Loucy (cell line): ENCODE results near the gene NLRP8.

Source experiments
- H2AFZ ChIP-seq: fragments of 200-600 bp; sonication (generic); 2 replicates; pipeline ENCODE4 v1.6.0; 2016; ENCODE audit warnings: antibody characterized with exemption, mild to moderate bottlenecking, low read length, moderate library complexity
- H3F3A ChIP-seq: fragments of 200-600 bp; 2 replicates; pipeline ENCODE4 v1.6.0; 2016; ENCODE audit warnings: antibody characterized with exemption, low read depth, mild to moderate bottlenecking
- H3K27me3 ChIP-seq: fragments of 200-600 bp; sonication (generic); 2 replicates; pipeline ENCODE4 v1.6.1; 2014; ENCODE audit warnings: low read length, mild to moderate bottlenecking; ENCODE audit not compliant: insufficient read depth, poor library complexity, severe bottlenecking
- H3K36me3 ChIP-seq: fragments of 200-600 bp; sonication (generic); 2 replicates; pipeline ENCODE4 v1.6.1; 2016; ENCODE audit warnings: low read length; ENCODE audit not compliant: insufficient read depth
- H3K4me1 ChIP-seq: fragments of 200-600 bp; sonication (generic); 2 replicates; pipeline ENCODE4 v1.5.1; 2014; ENCODE audit warnings: low read length, mild to moderate bottlenecking; ENCODE audit not compliant: insufficient read depth, poor library complexity, severe bottlenecking
- H3K4me2 ChIP-seq: fragments of 200-600 bp; sonication (generic); 2 replicates; pipeline ENCODE4 v1.6.0; 2014; ENCODE audit warnings: antibody characterized with exemption, low read length, low read depth, mild to moderate bottlenecking; ENCODE audit not compliant: poor library complexity, severe bottlenecking
- H3K4me3 ChIP-seq: fragments of 200-600 bp; sonication (generic); 2 replicates; pipeline ENCODE4 v1.5.1; 2014; ENCODE audit warnings: low read length, mild to moderate bottlenecking, mixed read lengths; ENCODE audit not compliant: poor library complexity, severe bottlenecking
- H3K79me2 ChIP-seq: fragments of 200-600 bp; sonication (generic); 2 replicates; pipeline ENCODE4 v1.6.1; 2014; ENCODE audit warnings: low read length; ENCODE audit not compliant: insufficient read depth
- H3K9ac ChIP-seq: fragments of 200-600 bp; sonication (generic); 2 replicates; pipeline ENCODE4 v1.6.0; 2014; ENCODE audit warnings: mild to moderate bottlenecking, low read depth, low read length, moderate library complexity; ENCODE audit not compliant: poor library complexity, severe bottlenecking
- H3K9me2 ChIP-seq: fragments of 200-600 bp; sonication (generic); replicated peaks from 2 replicates; pipeline ENCODE4 v1.6.1; 2016; ENCODE audit warnings: low read depth, low read length, mixed read lengths
- H3K9me3 ChIP-seq: fragments of 200-600 bp; sonication (generic); 2 replicates; pipeline ENCODE4 v1.6.1; 2014; ENCODE audit warnings: mild to moderate bottlenecking, antibody characterized with exemption, low read length, low read depth; ENCODE audit not compliant: insufficient read depth
- H4K20me1 ChIP-seq: fragments of 200-600 bp; sonication (generic); 2 replicates; pipeline ENCODE4 v1.6.0; 2014; ENCODE audit warnings: antibody characterized with exemption, low read length, mild to moderate bottlenecking; ENCODE audit not compliant: insufficient read depth, poor library complexity, severe bottlenecking
- CTCF ChIP-seq: fragments of 200-600 bp; sonication (generic); conservative IDR thresholded peaks from 2 replicates; pipeline ENCODE4 v1.5.1; 2014; ENCODE audit warnings: mild to moderate bottlenecking, antibody characterized with exemption, low read length
- EZH2phosphoT487 ChIP-seq: fragments of 200-600 bp; IDR thresholded peaks from 2 replicates; pipeline ENCODE4 v1.6.1; 2018; ENCODE audit warnings: antibody characterized with exemption, mild to moderate bottlenecking, moderate library complexity, borderline replicate concordance

NLRP8 gene

DNA sequence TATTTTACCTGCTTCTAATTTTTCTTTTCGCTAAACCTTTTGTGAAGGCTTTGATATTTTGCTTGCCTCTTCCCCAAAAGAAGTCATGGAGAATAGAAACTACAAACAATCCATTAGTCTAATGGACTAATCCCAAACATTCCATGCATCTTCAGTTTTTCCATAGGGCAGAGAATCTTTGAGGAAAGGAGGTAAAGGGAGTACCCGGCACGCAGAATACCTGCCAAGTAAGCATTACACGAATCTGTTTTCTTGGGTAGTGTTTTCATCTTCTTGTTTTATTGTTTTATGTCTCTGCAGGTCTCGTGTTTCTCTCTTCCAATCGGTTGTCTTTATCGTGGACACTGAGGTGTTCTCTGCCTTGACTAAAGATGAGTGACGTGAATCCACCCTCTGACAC is at the start of gene NLRP8:
TSS of gene NLRP8 (plus strand) at position 301 of the 400 bp plus-strand sequence.
- H3F3A ChIP-seq: no peaks in the 10 kb centered on the region
- TF ChIP-seq CTCF (no peak), EZH2phosphoT487 (no peak)
- no peaks in the 10 kb centered on the region for H3K79me2 ChIP-seq
- H3K9me2 ChIP-seq: no peaks in the 10 kb centered on the region
- no peaks in the 10 kb centered on the region for H3K4me1 ChIP-seq
- peaks cover 3% of the 10 kb centered on the region; the same call in 1 of the 2 replicates for H3K9me3 ChIP-seq
- no peak within 1 kb of the TSS for H2AFZ ChIP-seq
- no peaks in the 10 kb centered on the region for H3K27me3 ChIP-seq
- H3K4me3 ChIP-seq: no peak within 1 kb of the TSS
- H3K4me2 ChIP-seq: no peak within 1 kb of the TSS
- no peak within 1 kb of the TSS for H3K9ac ChIP-seq
- no peaks in the 10 kb centered on the region for H4K20me1 ChIP-seq
- no peaks in the 10 kb centered on the region for H3K36me3 ChIP-seq

DNA sequence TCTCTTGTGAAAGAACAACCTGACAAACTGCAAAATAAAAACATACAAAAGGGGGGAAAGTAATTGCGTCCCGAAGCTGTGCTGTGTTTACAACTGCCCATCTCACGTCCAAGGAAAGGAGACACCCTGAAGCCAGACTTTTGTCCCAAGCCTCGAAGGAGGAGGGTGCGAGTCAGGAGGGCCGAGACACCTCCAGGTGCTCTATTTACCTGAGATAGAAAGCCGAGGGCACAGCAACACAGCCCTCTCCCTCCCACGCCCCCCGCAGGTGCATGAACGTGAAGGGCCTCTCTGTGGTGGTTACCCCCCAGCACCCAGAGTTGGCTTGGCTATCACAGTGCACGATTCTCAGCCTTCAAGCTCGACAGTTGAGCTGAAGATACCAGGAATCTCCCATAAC is 48.7 kb upstream of the NLRP8 start:
- TF ChIP-seq EZH2phosphoT487: no peak
- no peak for TF ChIP-seq CTCF
- Histone ChIP-seq H3K4me2 (no peak overlapping the region), H3K9ac (no peak overlapping the region), H3K79me2 (no peaks in the 10 kb centered on the region), H2AFZ (no peak overlapping the region), H3K4me3 (no peak overlapping the region), H3K27me3 (no peaks in the 10 kb centered on the region), H3F3A (no peaks in the 10 kb centered on the region), H3K36me3 (no peaks in the 10 kb centered on the region), H4K20me1 (no peaks in the 10 kb centered on the region), H3K9me3 (no peaks in the 10 kb centered on the region; the same call in 1 of the 2 replicates), H3K4me1 (no peaks in the 10 kb centered on the region), H3K9me2 (no peaks in the 10 kb centered on the region)

DNA sequence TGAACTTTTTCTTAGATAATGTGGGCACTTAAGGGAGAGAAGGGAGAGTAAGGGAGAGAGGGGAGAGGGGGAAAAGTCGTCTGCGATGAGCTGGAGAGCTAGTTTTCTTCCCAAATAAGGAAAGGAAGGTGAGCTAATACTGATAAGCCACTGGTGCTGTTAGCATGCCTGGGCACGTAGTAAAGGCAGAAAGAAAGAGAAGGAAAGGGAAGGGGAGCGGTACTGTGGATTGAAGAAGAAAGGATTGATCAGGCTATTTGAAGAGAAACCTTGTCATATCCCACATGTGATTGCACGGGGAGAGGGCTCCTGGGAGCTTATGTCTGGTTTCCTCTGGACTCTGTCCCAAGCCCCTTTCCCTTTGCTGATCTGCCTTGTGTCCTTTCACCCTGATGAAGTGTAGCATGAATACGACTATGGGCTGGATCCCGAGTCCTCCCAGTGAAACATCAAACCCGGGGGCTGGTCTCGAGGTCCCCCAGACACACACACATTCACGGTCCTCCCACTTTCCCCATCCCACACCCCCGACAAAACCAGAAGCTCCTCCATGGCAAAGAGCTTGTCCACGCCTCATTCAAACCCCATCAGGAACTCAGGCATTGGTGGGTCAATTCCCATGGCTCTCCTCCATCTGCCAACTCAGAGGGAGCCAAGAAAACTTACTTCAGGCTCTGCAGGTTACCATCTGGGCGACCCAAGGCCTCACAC is 46.1 kb upstream of the NLRP8 start:
- Histone ChIP-seq H3K4me3 (no peak overlapping the region), H3K9me2 (no peaks in the 10 kb centered on the region), H3K4me2 (no peak overlapping the region), H3K4me1 (no peaks in the 10 kb centered on the region), H2AFZ (no peak overlapping the region), H3K27me3 (no peaks in the 10 kb centered on the region), H3K36me3 (no peaks in the 10 kb centered on the region), H4K20me1 (no peaks in the 10 kb centered on the region), H3K9ac (no peak overlapping the region), H3F3A (no peaks in the 10 kb centered on the region), H3K79me2 (no peaks in the 10 kb centered on the region), H3K9me3 (no peaks in the 10 kb centered on the region)
- no peak for TF ChIP-seq CTCF
- no peak for TF ChIP-seq EZH2phosphoT487
